GM21390 (cell line): ENCODE results near the gene OR2T1.
"Not testable (repeated sequence)": the region's sequence is repeated elsewhere in the genome, so short reads cannot be mapped to it uniquely, and the experiment has no call there.

ENCODE experiments used
- ATAC-seq: cut with Tn5 transposase; IDR thresholded peaks from one replicate; pipeline ENCODE4 v1.9.1; 2021; ENCODE audit not compliant: unreplicated experiment

OR2T1 gene

DNA sequence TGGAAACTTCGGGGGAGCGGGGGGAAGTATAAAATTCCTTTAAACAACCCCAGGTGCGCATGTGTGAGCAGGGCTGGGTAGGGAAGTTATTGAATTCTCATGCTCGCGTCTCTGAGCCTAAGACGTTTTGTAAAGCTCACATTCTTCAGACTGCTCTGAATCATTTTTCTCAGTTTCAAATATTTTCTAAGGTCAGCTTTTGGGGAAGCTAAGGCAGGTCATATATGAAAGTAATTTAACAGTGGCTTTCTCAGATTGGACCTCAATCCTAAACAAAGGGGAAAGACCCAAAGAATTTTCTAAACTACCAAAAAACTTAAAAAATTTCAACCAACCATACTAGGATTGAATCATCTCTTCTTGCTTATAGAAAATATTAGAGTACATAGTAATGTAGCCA, 32.1 kb downstream of the OR2T1 start:
- peak; percentile 41 for ATAC-seq

DNA sequence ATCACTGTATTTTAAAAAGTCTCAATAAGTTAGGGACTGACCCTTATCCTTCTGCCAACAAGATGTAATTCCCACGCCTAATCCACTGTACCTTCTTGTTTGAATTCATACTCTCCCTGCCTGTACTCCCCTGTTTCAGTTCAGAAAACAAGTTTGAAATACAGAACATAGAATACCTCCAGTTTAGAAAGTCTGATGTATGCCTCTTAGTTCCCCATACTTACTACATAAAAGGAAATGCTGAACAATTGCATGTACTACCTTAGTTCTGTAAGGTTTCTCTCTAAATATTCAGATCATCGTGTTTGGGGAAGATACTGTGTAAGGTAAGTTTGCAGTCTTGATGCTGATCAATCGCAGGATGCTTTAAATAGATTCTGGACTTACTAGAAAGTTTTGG, 33.5 kb downstream of the OR2T1 start:
- ATAC-seq = peak; percentile 52

DNA sequence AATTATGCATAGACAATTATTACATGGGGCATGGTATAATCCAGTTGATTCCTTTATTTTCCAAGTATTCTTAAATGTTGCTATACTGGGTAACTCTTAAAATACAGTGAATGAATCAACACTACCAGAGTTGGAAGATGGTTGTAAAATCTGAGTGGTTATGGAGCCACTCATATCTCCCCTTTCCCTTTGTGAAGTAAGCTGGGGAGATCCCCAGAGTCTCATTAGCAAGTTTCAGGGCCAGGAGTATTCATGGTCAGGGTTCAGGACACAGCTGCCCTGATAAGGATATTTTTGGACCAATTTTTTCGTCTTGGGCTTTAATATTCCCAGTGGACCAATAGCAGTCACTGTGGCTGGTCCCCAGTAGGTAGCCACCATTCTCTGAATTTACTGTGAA, 35.8 kb downstream of the OR2T1 start:
- ATAC-seq = not testable (repeated sequence)

DNA sequence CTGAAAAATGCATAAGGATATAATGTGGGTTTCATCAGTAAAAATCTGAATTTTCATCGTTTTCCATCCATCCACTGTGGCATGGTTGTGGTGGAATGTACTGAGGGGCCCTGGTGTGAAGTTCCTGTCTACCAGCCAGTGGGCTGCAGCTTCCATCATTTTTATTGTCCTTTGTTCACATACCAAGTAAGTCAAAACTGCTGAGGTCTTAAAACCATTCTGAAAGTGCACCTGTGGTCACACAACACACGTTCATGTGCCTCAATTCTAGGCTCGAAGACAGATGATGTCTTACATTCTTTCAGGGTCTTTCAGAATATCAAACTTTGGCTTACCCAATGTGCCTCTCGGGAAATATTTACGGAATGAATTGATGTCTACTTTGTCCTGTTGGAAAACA, 36.4 kb downstream of the OR2T1 start:
- ATAC-seq = not testable (repeated sequence)

DNA sequence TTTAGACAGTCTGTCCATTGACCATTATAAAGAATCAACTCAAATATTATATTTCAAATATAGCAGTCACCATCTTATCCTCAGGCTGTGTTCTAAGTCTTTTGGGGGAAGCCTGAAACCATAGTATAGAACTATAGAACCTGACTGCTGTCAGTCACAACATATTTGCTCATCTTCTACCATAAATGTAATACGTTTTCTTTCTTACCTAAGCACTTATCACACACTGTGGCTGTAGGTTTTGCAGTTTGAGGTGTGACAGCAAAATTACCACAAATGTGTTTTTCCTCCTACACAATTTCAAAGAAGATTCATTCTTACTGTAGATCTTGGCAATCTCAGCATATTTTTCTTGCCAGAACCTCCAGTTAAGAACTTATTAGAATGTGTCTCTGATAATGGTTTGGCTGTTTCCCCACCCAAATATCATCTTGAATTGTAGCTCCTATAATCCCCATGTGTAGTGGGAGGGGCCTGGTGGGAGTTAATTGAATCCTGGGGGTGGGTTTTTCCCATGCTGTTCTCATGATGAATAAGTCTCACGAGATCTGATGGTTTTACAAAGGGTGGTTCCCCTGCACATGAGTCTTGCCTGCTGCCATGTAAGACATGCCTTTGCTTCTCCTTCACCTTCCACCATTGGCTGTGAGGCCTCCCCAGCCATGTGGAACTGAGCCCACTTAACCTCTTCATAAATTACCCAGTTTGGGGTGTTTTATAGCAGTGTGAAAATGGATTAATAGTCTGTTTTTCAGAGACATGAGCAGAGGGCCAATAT, 39.8 kb downstream of the OR2T1 start:
- ATAC-seq = not testable (repeated sequence)

DNA sequence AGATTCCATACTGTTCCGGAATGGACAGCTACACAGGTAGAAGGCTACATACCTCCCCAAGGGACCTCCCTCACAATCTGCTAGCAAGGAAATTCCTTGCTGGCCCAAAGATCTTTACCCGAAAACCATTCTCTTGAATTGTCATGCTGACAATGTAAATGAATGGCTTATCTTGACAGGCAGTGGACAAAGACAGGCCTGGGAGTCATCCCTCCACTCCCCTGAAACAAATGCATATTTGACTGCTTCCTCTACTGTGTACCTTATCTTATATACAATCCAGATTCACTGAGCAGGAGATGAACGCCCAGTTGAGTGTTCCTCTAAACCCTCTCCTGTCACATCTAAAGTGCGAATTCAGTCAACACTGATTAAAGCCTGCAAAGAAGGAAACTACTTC, 41.8 kb downstream of the OR2T1 start:
- ATAC-seq = not testable (repeated sequence)

DNA sequence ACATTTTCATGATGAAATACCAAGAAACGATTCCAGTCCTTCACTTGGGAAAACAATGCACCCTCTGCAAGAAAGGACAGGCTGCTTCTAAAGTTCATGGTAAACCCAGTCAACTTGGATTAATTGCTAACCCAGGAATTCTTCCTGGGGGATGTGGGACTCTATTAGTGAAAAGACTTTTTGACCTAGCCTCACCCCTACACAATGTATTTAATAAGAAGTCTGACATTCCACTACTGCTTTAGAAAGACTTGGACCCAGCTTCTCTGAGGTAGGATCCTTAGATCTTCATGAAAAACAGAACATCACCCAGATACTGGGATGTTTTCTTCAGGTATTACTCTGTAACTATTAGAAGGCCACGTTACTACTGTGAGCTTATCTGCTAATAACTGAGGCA, 42.6 kb downstream of the OR2T1 start, which contains the start of gene OR2T2:
TSS of gene OR2T2 (plus strand) at position 239 of the 400 bp plus-strand sequence. CDS start 7,161 bp downstream, outside the sequence.
- not testable (repeated sequence) for ATAC-seq

DNA sequence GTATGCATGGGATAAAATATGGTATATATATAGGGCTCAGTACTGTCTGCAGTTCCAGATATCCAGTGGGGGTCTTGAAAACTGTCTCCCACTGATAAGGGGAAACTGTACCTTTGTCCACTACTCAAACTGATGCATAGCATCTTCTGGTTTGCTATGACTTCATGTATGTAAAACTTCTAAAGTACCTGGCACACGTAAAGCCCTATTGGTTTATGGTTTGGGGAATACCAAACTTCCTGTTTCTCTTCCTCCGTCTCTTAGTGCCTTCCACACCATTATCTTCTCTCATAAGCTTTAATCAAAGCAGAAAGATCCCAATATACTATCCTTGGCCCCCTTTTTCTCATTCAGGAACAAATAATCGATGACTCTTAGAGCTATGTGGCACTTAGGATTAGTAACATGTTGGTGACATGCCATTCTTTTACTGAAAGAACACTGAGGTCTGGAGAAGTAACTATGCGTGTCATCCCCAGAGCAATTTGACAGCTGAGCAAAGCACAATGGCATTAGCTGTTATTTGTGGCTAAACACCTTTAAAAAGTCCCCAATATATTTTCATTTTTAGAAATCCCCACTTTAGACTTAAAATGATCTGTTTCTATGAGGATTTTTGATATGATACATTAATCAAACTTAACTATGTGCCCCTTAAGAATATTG, 45.7 kb downstream of the OR2T1 start:
- ATAC-seq = peak; percentile 44

DNA sequence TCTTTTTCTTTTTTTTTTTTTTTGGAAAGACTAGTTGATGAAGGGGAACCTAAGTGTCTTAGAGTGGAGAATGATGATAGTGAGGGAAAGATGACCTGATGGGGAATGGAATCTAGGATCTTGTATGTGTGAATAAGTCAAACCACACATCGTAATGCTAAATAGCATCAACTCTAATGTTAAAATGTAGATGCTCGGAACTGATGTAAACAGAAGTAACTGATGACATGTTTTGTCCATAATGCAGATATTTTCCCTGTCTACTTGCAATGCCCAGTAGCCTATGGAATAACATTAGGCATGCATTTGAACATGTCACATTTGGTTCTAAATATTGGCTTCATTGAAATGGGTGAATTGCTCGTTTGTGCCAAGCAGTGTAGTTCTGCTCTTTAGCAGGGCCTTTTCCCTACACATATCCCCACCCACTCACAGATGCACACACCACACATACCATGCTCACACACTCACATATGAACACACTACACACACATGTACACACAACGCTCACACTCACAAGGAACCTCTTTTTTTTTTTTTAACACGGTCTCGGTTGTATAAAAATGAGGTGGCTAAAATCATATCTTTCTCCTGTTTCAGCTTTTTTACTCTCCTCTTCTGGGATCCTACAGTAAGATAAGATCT, 47.1 kb downstream of the OR2T1 start:
- ATAC-seq = peak; percentile 3

DNA sequence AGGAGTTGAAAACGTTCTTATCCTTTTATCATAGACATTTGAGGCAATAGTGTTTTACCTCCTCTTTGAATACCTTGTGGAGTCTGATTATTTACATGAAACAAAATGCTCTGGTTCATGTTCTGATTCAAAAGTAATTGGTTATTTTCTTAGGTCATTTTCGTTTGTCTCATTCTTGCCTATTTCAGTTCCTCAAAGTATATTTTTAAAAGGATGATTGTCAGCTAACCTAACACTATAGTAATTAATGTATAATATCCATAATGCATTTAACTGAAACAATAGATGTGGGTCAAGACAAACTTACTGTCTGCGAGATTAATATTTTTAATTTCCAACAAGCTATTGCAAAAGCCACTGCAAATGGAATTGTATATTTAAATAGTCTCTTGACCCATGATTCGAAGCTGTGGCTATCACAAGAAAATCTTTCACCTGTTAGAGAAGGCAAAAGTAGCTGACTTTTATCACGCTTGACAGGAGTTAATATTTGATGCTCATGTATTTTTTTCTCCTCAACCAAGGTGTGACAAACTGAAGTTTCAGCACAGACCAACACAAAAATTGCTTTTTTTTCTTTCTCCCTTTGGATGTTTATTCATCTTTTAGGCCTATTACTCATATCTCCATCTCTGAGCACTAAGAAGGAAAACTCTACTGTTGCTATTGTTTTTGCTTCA, 47.8 kb downstream of the OR2T1 start:
- ATAC-seq = peak; percentile 56

DNA sequence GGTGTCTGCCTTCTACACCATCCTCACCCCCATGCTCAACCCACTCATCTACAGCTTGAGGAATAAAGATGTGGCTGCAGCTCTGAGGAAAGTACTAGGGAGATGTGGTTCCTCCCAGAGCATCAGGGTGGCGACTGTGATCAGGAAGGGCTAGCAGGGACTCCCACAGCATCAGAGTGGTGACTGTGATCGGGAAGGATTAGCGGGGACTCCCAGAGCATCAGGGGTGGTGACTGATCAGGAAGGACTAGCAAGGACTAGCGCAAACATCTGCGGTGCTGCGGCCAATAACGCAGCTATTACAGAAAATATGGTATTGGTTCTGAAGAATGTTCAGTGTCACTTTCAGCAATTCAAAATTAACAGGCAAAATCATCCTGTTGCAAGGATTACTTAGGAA, 50.8 kb downstream of the OR2T1 start:
- not testable (repeated sequence) for ATAC-seq

DNA sequence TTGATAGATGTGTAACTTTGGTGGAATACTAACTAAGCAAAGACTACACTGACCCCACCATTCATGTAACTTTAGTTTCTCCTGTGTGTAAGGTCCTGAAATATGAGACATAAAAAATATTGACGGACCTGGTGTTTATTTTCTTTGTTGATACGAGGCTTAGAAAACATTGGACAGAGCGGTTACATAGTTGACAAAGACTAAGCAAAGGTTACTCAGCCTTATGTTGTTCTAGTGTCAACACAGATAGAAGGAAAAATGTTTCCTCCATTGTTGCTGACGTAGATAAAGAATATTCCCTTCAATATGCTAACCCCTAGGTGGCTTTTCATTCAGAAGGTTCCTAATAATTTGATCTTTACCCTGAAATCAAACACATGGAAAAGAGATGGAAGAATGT, 52.2 kb downstream of the OR2T1 start:
- not testable (repeated sequence) for ATAC-seq

DNA sequence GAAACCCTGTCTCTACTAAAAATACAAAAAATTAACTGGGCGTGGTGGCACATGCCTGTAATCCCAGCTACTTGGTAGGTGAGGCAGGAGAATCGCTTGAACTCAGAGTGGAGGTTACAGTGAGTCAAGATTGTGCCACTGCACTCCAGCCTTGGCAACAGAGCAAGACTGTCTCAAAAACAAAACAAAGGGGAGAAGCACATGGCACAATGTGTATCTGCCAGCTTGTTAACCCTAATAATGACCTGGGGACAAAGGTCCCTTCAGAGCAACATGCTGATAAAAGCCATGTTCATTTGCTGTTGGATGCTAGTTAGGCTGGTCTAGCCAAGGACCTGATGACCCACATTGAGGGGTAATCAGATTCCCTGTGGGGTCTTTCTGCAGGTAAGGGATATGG, 53.8 kb downstream of the OR2T1 start:
- ATAC-seq = not testable (repeated sequence)
